Stimulated activated CD8-positive, alpha-beta memory T cell treated with anti-CD3 and anti-CD28 coated beads, Interleukin-15, amount 100 ng/mL, for 4 hours (primary cell): ENCODE results near the gene CSNK1D.

ENCODE experiments used
- DNase-seq, 2 donors: peaks; one replicate each; pipeline ENCODE4 v3.0.0-alpha.2; 2020; ENCODE audit warnings: low read depth in 2 of 2

CSNK1D gene

DNA sequence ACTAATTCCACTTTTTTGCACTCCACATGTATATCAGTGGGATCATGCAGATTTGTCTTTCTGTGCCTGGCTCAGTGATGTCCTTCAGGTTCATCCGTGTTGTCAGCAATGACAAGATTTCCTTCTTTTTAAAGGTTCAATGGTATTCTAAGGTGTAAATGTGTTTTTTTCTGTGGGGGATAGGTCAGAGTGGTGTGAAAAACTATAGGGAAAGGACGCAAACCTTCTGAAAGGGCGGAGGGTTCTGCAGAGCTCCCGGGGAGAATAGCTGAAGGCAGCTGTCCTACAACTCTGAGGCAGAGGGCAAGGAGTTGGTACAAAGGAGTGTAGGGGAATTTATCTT is 21.9 kb upstream of the CSNK1D start:
- no peak for DNase-seq

- DNase-seq = no peak
These were observed 20.7 kb upstream of the CSNK1D start for GRCh38 chr17:82294064-82294773.

- DNase-seq = peak; percentile 79 to 91
These were observed 19.0 kb upstream of the CSNK1D start for GRCh38 chr17:82292251-82293154.

GRCh38 chr17:82291582-82292250 is 18.2 kb upstream of the CSNK1D start:
- no peak for DNase-seq

DNA sequence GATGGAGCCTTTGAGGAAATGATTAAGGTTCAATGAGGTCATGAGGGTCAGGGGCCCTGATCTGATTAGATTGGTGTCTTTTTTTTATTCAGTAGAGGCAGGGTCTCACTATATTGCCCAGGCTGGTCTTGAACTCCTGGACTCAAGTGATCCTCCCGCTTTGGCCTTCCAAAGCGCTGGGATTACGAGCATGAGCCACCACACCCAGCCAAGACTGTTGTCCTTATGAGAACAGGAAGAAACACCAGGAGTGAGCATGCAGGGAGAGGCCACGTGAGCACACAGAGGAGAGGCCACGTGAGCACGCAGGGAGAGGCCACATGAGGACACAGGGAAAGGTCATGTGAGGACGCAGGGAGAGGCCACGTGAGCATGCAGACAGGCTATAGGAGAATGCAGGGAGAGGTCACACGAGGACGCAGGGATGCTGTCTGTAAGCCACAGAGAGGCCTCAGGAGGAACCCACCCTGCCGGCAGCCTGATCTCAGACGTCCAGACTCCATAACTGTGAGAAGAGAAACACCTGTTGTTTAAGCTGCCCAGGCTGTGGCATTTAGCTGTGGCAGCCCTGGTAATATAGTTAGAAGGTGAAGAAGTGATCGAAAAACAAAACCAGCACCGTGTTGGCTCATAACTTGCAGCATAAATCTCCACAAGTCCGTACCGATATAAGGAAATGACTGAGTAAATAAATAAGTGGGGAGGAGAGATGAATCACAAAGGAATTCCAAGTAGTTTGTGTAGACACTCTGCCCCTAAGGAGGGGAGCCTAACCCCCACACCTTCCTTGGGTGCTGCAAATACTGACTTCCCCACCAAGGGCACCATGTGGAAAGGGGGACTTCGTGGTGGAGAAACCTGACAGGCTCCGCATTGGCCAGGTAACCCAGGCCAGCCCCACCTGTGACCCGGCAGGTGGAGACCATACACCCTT is 14.6 kb upstream of the CSNK1D start:
- DNase-seq = no peak

- no peak for DNase-seq
These were observed 13.7 kb upstream of the CSNK1D start for GRCh38 chr17:82287013-82287867.

DNA sequence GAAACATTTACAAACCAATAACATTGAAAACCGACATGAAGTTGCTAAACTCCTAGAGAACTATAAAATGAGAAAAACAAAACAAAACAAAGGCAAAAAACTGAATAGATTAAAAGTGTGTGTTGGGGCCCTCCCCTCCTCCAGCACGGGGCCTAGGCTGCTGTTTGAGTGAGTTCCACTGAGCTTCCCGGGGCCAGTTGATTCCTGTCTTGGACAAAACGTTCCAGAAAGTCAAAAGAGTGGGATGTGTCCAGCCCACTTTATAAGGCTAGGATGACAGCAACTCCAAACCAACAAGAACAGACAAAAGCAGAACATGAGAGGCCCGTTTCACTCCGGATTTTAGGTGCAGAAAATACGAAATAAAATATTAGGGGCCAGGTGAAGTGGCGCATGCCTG is 11.6 kb upstream of the CSNK1D start:
- no peak for DNase-seq

DNA sequence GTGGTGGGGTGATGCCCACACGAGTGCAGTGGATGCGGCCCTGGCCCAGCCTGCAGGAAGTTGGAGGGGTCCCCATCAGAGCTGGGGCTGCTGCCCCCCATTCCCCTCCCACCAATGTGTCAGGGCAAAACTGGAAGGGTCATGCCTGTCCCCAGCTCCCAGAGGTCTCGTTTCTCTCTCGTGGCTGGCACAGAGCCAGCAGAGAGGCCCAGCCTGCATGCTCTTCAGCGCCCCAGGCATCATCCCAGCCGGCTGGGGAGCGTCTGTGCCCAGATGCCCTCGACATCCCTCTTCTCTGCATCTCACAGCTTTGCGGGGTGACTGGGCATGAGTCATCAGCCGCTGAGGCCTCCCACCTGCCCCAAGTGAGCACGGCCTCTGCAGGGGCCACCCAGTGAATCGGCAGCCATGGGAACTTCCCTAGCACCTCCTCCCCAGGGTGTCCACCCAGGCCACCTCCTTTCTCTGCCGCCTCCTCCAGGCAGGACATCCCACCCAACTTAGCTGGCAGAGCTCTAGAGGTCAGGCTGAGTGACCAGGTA is 9.8 kb upstream of the CSNK1D start:
- no peak for DNase-seq

DNA sequence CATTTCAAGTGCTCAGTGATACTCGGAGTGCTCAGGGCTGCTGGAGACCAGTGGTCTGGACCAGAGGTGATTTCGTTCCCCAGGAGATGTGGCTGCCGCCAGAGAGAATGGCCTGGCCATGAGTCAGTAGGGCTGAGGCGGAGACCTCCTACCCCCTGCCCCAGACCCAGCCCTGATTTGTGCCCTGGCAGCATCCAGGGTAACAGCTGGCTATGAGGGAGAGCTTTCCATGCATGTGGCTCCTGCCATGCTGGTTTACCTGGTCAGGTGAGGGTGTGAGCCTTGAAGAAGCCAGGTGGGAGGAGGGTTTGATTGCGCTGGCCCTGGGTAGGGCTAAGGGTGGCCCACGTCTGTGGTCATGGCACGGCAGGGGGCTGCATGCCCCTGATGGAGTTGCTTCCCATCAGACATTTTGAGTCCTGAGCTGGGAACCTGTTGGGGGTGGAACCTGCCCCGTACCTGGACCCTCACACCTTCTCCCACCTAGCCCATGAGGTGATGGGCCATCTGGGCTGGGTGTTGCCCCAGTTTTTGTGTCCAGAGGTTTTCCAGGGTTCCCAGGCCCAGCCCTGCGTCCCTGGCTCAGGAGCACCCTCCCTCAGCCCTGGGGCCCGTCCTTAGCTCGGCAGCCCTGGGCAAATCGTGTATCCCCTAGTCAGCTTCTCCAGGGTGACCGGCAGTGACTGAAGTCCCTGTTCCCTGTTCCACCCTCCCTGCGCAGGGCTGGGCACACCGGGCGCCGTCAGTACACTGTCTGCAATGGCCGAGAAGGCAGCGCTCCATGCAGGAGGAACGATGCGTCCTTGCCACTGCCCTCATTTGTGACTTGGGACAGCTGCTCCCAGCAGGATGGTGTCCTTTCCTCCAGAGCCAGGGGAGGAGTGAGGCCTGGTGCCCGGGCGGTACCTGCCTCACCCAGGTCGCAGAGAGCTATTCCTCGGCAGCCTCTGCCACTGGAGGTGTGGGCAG is 9.0 kb upstream of the CSNK1D start:
- no peak for DNase-seq

GRCh38 chr17:82281502-82282238 is 8.2 kb upstream of the CSNK1D start:
- DNase-seq = no peak

- no peak for DNase-seq
These were observed 7.6 kb upstream of the CSNK1D start for GRCh38 chr17:82281076-82281475.

- DNase-seq = no peak
These were observed 7.0 kb upstream of the CSNK1D start for GRCh38 chr17:82280537-82280936.

- DNase-seq = no peak
These were observed 5.4 kb upstream of the CSNK1D start for GRCh38 chr17:82278786-82279391.

DNA sequence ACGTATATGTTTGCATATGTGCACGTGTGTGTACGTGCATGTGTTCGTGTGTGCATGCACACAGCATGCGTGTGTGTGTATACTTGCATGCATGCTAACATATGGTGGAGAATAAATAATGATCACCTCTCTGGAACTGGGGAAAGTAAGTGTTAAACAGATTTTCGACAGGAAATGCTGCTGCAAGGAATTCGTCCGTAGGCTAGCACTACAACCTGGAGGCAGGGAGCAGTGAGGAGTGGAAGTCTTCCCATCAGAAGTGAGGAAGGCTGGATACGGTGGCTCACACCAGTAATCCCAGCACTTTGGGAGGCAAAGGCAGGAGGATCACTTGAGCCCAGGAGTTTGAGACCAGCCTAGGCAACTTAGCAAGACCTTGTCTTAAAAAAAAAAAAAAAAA is 4.8 kb upstream of the CSNK1D start:
- DNase-seq = no peak

DNA sequence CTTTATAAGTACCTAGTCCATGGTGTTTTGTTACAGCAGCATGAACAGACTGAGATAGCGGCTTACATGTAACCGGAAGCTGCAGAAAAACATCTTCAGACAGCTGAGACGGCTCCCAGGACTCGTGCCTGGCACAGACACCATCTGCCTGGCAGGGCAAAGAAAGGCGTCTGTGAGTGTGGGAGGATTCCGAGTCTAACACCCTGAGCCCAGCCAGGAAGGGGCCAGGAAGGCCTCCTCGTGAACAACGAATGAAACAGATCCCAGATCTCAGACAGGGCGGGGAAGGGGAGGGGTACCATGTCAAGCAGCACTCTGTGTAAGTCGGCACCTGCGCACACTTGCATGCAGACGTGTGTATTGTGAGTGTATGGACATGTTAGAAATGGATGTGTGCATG is 4.4 kb upstream of the CSNK1D start:
- no peak for DNase-seq

- DNase-seq = no peak
These were observed 3.4 kb upstream of the CSNK1D start for GRCh38 chr17:82276938-82277337.

DNA sequence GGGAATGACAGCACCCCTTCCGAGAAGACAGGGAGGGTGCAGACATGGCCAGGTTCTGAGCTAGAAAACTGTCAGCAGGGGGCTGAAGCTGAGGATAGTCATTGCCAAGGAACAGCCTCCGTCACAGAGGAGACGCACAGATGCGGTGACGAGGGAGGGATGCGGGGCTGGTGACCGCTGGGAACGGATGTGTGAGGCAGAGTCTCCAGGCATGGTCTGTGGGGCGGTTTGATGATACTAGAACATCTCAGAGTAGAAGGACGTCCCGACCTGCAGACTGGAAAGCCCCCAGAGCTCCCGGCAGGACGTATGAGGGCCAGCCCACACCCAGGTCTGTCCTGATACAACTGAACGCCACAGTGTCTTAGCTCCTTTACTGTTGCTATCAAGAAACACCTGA is 1.8 kb upstream of the CSNK1D start:
- no peak for DNase-seq
